Right kidney (tissue), 1 donor: ENCODE data around the gene NFKBIE.

ENCODE experiments used
- DNase-seq: peaks from one replicate; pipeline ENCODE4 v3.0.0-alpha.2; 2016

The NFKBIE gene

GRCh38 chr6:44258325-44258863, 7.0 kb downstream of the NFKBIE start:
- DNase-seq, result no peak

GRCh38 chr6:44257753-44258324, 7.5 kb downstream of the NFKBIE start:
- no peak for DNase-seq

GRCh38 chr6:44257025-44257752, 8.2 kb downstream of the NFKBIE start, which contains the start of gene SLC35B2:
Gene SLC35B2 (minus strand): TSS chr6:44257528. CDS start chr6:44257410, 118 bp downstream.
- DNase-seq, result peak; percentile 94

- no peak for DNase-seq
Measured at GRCh38 chr6:44256775-44257024, 8.7 kb downstream of the NFKBIE start.

- DNase-seq, result no peak
Measured at GRCh38 chr6:44255871-44256774, 9.2 kb downstream of the NFKBIE start.

- DNase-seq, result no peak
Measured at GRCh38 chr6:44255105-44255808, 10.1 kb downstream of the NFKBIE start.

- no peak for DNase-seq
Measured at GRCh38 chr6:44254191-44255104, 10.9 kb downstream of the NFKBIE start.

- no peak for DNase-seq
Measured at GRCh38 chr6:44253307-44254101, 11.8 kb downstream of the NFKBIE start.

GRCh38 chr6:44251576-44252524, 13.5 kb downstream of the NFKBIE start:
- DNase-seq, result no peak

- DNase-seq, result no peak
Measured at GRCh38 chr6:44250718-44251123, 14.6 kb downstream of the NFKBIE start.

- DNase-seq, result no peak
Measured at GRCh38 chr6:44250067-44250717, 15.2 kb downstream of the NFKBIE start.

- DNase-seq, result no peak
Measured at GRCh38 chr6:44249082-44249748, 16.1 kb downstream of the NFKBIE start.

- DNase-seq, result no peak
Measured at GRCh38 chr6:44248579-44248978, 16.8 kb downstream of the NFKBIE start.

- DNase-seq, result peak; percentile 76
Measured at GRCh38 chr6:44247338-44248302, 17.7 kb downstream of the NFKBIE start.

- DNase-seq, result peak; percentile 91
Measured at GRCh38 chr6:44246663-44247337, 18.6 kb downstream of the NFKBIE start, which contains the start of gene HSP90AB1. Gene HSP90AB1 (plus strand): TSS chr6:44247101. CDS start chr6:44248630, 1,529 bp downstream.
